Right forelimb (tissue), 1 donor: ENCODE results near the gene CTBP2.

Experiments used
- DNase-seq: peaks from one replicate; pipeline ENCODE4 v3.0.0-alpha.2; 2018

CTBP2 gene

GRCh38 chr10:125033146-125033924 is 127.0 kb downstream of the CTBP2 start:
- DNase-seq: no peak

- no peak for DNase-seq
Observed at GRCh38 chr10:125032474-125033020, 127.8 kb downstream of the CTBP2 start.

- no peak for DNase-seq
Observed at GRCh38 chr10:125030567-125031197, 129.7 kb downstream of the CTBP2 start.

- no peak for DNase-seq
Observed at GRCh38 chr10:125029584-125030242, 130.7 kb downstream of the CTBP2 start.

GRCh38 chr10:125027871-125028869 is 132.2 kb downstream of the CTBP2 start:
- DNase-seq: no peak

GRCh38 chr10:125026974-125027735 is 133.2 kb downstream of the CTBP2 start:
- no peak for DNase-seq

GRCh38 chr10:125026036-125026931 is 134.1 kb downstream of the CTBP2 start:
- DNase-seq: no peak

GRCh38 chr10:125025341-125025740 is 135.0 kb downstream of the CTBP2 start:
- no peak for DNase-seq

GRCh38 chr10:125024497-125025234 is 135.7 kb downstream of the CTBP2 start:
- DNase-seq: no peak

- no peak for DNase-seq
Observed at GRCh38 chr10:125023862-125024496, 136.4 kb downstream of the CTBP2 start.

- no peak for DNase-seq
Observed at GRCh38 chr10:125023255-125023654, 137.1 kb downstream of the CTBP2 start.

- no peak for DNase-seq
Observed at GRCh38 chr10:125022671-125023070, 137.7 kb downstream of the CTBP2 start.

- no peak for DNase-seq
Observed at GRCh38 chr10:125021686-125022344, 138.5 kb downstream of the CTBP2 start.

- DNase-seq: no peak
Observed at GRCh38 chr10:125020871-125021270, 139.5 kb downstream of the CTBP2 start.

- DNase-seq: no peak
Observed at GRCh38 chr10:125020386-125020785, 140.0 kb downstream of the CTBP2 start.

- no peak for DNase-seq
Observed at GRCh38 chr10:125018576-125019143, 141.7 kb downstream of the CTBP2 start.

- no peak for DNase-seq
Observed at GRCh38 chr10:125017547-125018298, 142.6 kb downstream of the CTBP2 start.
